Natural killer cell (primary cell): ENCODE data around the gene FMO1. TPM values are rescaled to one million over a fixed set of nuclear protein-coding genes. Genes with fewer than 3 reads are reported as not detected.

ENCODE experiments used
- ATAC-seq, 3 donors: fragments of 150-1000 bp in 2 of 3; fragments of 200-7000 bp in 1 of 3; cut with Tn5 transposase; 1 replicate in 1 of 3; 2 replicates in 2 of 3; pipeline ENCODE4 v1.10.0; 2021; ENCODE audit warnings: mild to moderate bottlenecking in 2 of 3, moderate library complexity in 2 of 3
- DNase-seq, 2 donors: peaks; one replicate each; pipeline versions ENCODE4 v3.0.0 to v3.0.0-alpha.2; 2013 to 2021; ENCODE audit warnings: mixed read lengths in 1 of 2
- H3K27ac ChIP-seq: one replicate; pipeline ENCODE4 v1.5.1; 2013; ENCODE audit warnings: mild to moderate bottlenecking, low read length
- H3K27me3 ChIP-seq: one replicate; pipeline ENCODE4 v1.6.1; 2013; ENCODE audit warnings: low read length; ENCODE audit not compliant: control insufficient read depth, insufficient read depth
- H3K36me3 ChIP-seq: one replicate; pipeline ENCODE4 v1.6.1; 2013; ENCODE audit warnings: low read length; ENCODE audit not compliant: control insufficient read depth, insufficient read depth
- H3K4me1 ChIP-seq: one replicate; pipeline ENCODE4 v1.6.1; 2013; ENCODE audit warnings: low read length; ENCODE audit not compliant: control insufficient read depth, insufficient read depth
- H3K4me3 ChIP-seq: one replicate; pipeline ENCODE4 v1.5.1; 2013; ENCODE audit warnings: low read length
- H3K9me3 ChIP-seq: one replicate; pipeline ENCODE4 v1.6.1; 2013; ENCODE audit warnings: low read length; ENCODE audit not compliant: control insufficient read depth, insufficient read depth
- H3K27ac Mint-ChIP-seq, 2 donors: one replicate each; pipeline ENCODE4 v1.8.0; 2022; ENCODE audit warnings: mild to moderate bottlenecking in 2 of 2, mixed read lengths in 2 of 2, moderate library complexity in 1 of 2
- H3K27me3 Mint-ChIP-seq, 2 donors: one replicate each; pipeline ENCODE4 v1.8.0; 2022; ENCODE audit warnings: low read depth in 2 of 2, mixed read lengths in 2 of 2
- H3K36me3 Mint-ChIP-seq: one replicate; pipeline ENCODE4 v1.8.0; 2022; ENCODE audit warnings: mixed read lengths
- H3K4me1 Mint-ChIP-seq, 2 donors: one replicate each; pipeline ENCODE4 v1.8.0; 2022; ENCODE audit warnings: mixed read lengths in 2 of 2
- H3K4me3 Mint-ChIP-seq: one replicate; pipeline ENCODE4 v1.8.0; 2022; ENCODE audit warnings: mild to moderate bottlenecking, moderate library complexity, mixed read lengths
- H3K9me3 Mint-ChIP-seq, 2 donors: one replicate each; pipeline ENCODE4 v1.8.0; 2022; ENCODE audit warnings: mixed read lengths in 2 of 2
- WGBS: methylation state at CpG from one replicate; pipeline ENCODE4 v1.1.7; 2013; ENCODE audit warnings: missing lambda C conversion rate; ENCODE audit not compliant: insufficient coverage; 5-methylcytosine and 5-hydroxymethylcytosine counted together
- intact Hi-C: fragments of 100-400 bp; cut with micrococcal nuclease; formaldehyde crosslinking; loops from one replicate; pipeline ENCODE4 v1.14.2; 2022
- total RNA-seq, 4 donors: library from RNA; stranded (reverse); fragments of 120-200 nt in 1 of 4; gene quantifications; one replicate each; pipeline versions ENCODE4 v1.2.3 to v1.2.4, GENCODE V29; 2013 to 2022
- TF ChIP-seq, protein P1 (sequence below): fragments of 200-600 bp; IDR thresholded peaks from one replicate; pipeline ENCODE4 v1.8.0; 2022; ENCODE audit warnings: antibody characterized with exemption

FMO1 gene
- total RNA-seq, 3 donors from 2014 or later (not counting 1 experiment from before 2014, with no cell fraction given) = not detected

DNA sequence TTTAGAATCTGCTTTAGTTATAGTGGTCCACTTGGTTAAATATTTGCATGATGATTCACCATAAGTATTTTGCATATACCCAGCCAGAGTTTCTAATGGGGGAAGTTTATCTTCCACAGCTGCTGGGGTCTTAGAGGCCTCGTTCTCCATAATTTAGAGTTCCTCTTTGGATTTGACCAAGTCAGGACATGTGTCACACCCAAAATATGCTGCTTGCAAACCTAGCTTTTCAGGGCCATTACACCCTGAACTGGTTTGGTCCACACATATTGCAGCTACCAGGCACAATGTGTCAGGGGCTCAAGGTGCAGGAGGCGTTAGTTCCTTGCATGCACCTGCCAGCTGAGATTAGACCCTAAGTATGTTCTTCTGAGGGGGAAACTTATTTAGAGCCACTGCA is 48.6 kb downstream of the FMO1 start:
- Histone ChIP-seq H3K4me1 (no peaks in the 10 kb centered on the region), H3K4me3 (no peak overlapping the region), H3K36me3 (no peaks in the 10 kb centered on the region), H3K9me3 (peaks cover 10% of the 10 kb centered on the region), H3K27ac (no peak overlapping the region), H3K27me3 (no peaks in the 10 kb centered on the region)
- peaks cover 5 to 16% of the 10 kb centered on the region in 2 donors for H3K9me3 Mint-ChIP-seq
- no peak for ATAC-seq
- H3K4me3 Mint-ChIP-seq = no peak overlapping the region
- peaks cover 18% of the 10 kb centered on the region for H3K36me3 Mint-ChIP-seq
- H3K27me3 Mint-ChIP-seq = peaks cover 20 to 36% of the 10 kb centered on the region in 2 donors
- WGBS = 70% methylated on average over 2 of the region's 2 CpGs
- H3K4me1 Mint-ChIP-seq = no peaks in the 10 kb centered on the region
- no peak for DNase-seq
- intact Hi-C loops = no loop called here
- no peak overlapping the region for H3K27ac Mint-ChIP-seq
- TF ChIP-seq, protein P1, sequence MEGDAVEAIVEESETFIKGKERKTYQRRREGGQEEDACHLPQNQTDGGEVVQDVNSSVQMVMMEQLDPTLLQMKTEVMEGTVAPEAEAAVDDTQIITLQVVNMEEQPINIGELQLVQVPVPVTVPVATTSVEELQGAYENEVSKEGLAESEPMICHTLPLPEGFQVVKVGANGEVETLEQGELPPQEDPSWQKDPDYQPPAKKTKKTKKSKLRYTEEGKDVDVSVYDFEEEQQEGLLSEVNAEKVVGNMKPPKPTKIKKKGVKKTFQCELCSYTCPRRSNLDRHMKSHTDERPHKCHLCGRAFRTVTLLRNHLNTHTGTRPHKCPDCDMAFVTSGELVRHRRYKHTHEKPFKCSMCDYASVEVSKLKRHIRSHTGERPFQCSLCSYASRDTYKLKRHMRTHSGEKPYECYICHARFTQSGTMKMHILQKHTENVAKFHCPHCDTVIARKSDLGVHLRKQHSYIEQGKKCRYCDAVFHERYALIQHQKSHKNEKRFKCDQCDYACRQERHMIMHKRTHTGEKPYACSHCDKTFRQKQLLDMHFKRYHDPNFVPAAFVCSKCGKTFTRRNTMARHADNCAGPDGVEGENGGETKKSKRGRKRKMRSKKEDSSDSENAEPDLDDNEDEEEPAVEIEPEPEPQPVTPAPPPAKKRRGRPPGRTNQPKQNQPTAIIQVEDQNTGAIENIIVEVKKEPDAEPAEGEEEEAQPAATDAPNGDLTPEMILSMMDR = no peak

DNA sequence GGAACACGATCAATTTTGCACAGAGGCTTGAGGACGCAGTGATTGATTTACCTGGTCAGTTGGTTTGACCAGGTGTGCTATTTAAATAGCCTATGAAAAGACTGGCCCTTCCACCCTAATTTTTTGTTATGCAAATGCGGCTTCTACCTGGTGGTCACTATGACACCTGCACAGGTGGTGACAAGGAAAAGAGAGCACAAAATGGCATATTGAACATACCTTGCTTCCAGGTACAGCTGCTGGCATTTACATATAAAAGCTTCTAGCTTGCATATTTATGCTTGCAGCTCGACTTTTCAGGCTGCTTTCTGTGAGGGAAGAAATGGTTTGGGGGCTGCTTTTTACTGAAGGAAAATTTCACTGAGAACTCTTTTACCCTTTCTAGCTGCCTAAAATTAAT is 50.4 kb downstream of the FMO1 start:
- peaks cover 18% of the 10 kb centered on the region for H3K36me3 Mint-ChIP-seq
- 89% methylated on average over 3 of the region's 4 CpGs for WGBS
- TF ChIP-seq, protein P1 = no peak
- peaks cover 17 to 36% of the 10 kb centered on the region in 2 donors for H3K27me3 Mint-ChIP-seq
- Histone ChIP-seq H3K9me3 (peaks cover 10% of the 10 kb centered on the region), H3K4me3 (no peak overlapping the region), H3K27me3 (no peaks in the 10 kb centered on the region), H3K36me3 (no peaks in the 10 kb centered on the region), H3K4me1 (no peaks in the 10 kb centered on the region), H3K27ac (no peak overlapping the region)
- H3K27ac Mint-ChIP-seq = no peak overlapping the region
- no peaks in the 10 kb centered on the region for H3K4me1 Mint-ChIP-seq
- DNase-seq = no peak
- intact Hi-C loops = no loop called here
- H3K4me3 Mint-ChIP-seq = no peak overlapping the region
- peaks cover 7 to 18% of the 10 kb centered on the region in 2 donors for H3K9me3 Mint-ChIP-seq
- ATAC-seq = no peak

DNA sequence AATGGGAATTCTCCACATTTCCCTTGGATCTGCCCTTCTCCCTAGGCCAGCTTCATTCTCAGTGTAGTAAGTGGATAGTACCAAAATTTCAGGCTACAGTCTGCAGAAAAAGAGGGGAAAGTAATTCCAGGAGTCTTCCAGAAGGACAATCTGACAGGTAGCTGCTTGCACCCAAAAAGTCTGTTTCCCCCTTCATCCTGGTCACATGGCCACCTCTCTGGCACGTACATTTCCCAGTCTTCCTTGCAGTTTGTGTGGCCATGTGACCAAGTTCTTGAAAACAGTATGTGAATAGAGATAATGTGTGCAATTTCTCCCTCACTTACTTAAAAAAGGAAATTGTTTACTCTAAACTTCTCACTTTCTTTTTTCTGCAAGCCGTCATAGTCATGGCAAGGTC is 51.0 kb downstream of the FMO1 start:
- ATAC-seq = no peak
- Histone ChIP-seq H3K9me3 (peaks cover 10% of the 10 kb centered on the region), H3K4me1 (no peaks in the 10 kb centered on the region), H3K4me3 (no peak overlapping the region), H3K27me3 (no peaks in the 10 kb centered on the region), H3K36me3 (no peaks in the 10 kb centered on the region), H3K27ac (no peak overlapping the region)
- Mint-ChIP-seq H3K27ac (no peak overlapping the region), H3K36me3 (peaks cover 18% of the 10 kb centered on the region), H3K4me3 (no peak overlapping the region), H3K27me3 (peaks cover 14 to 35% of the 10 kb centered on the region in 2 donors), H3K4me1 (no peaks in the 10 kb centered on the region), H3K9me3 (peaks cover 7 to 18% of the 10 kb centered on the region in 2 donors)
- WGBS = 92% methylated on average over 1 of the region's 2 CpGs
- no peak for DNase-seq
- intact Hi-C loops = no loop called here
- TF ChIP-seq, protein P1 = no peak

DNA sequence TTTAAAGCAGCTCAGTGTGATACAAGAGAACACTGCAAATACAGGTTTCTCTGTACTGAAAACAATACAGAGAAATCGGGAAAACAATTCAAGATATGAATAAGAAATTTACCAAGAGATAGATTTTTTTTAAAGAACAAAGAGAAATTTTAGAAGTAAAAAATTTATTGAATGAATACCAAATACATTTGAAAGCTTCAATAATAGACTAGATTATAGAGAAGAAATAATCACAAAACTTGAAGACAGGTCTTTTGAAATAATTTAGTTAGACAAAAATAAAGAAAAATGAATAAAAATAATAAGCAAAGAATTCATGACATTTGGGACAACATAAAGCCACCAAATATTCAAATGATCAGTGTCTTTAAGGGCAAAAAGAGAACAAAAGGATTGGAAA is 52.1 kb downstream of the FMO1 start:
- intact Hi-C loops = no loop called here
- H3K27ac Mint-ChIP-seq = no peak overlapping the region
- H3K4me1 ChIP-seq = no peaks in the 10 kb centered on the region
- peaks cover 7 to 18% of the 10 kb centered on the region in 2 donors for H3K9me3 Mint-ChIP-seq
- H3K4me3 ChIP-seq = no peak overlapping the region
- no peaks in the 10 kb centered on the region for H3K36me3 ChIP-seq
- no peaks in the 10 kb centered on the region for H3K27me3 ChIP-seq
- peaks cover 17 to 28% of the 10 kb centered on the region in 2 donors for H3K27me3 Mint-ChIP-seq
- no peaks in the 10 kb centered on the region for H3K4me1 Mint-ChIP-seq
- DNase-seq (no peak), ATAC-seq (no peak)
- peaks cover 18% of the 10 kb centered on the region for H3K36me3 Mint-ChIP-seq
- TF ChIP-seq, protein P1 = no peak
- H3K9me3 ChIP-seq = peaks cover 10% of the 10 kb centered on the region
- no CpG with 5 or more reads among the region's 1 CpG for WGBS
- no peak overlapping the region for H3K27ac ChIP-seq
- no peak overlapping the region for H3K4me3 Mint-ChIP-seq
